Suprapubic skin (tissue), 4 donors: ENCODE data around the gene EIF2S1. TPM values are rescaled to one million over a fixed set of nuclear protein-coding genes. Genes with fewer than 3 reads are reported as not detected.
"Not testable (repeated sequence)": the region's sequence is repeated elsewhere in the genome, so short reads cannot be mapped to it uniquely, and the experiment has no call there.

Source experiments
- DNase-seq, 2 donors: peaks; one replicate each; pipeline ENCODE4 v3.0.0-alpha.2; 2019; ENCODE audit warnings: low spot score in 2 of 2
- H3K27ac ChIP-seq: fragments of 200-600 bp; sonication (generic); one replicate; pipeline ENCODE4 v1.5.1; 2019
- H3K27me3 ChIP-seq: fragments of 200-600 bp; sonication (generic); one replicate; pipeline ENCODE4 v1.5.1; 2019
- H3K36me3 ChIP-seq: fragments of 200-600 bp; sonication (generic); one replicate; pipeline ENCODE4 v1.5.1; 2019
- H3K4me1 ChIP-seq: fragments of 200-600 bp; sonication (generic); one replicate; pipeline ENCODE4 v1.5.1; 2019
- H3K4me3 ChIP-seq: fragments of 200-600 bp; sonication (generic); one replicate; pipeline ENCODE4 v1.5.1; 2019; ENCODE audit warnings: mild to moderate bottlenecking
- H3K9me3 ChIP-seq: fragments of 200-600 bp; sonication (generic); one replicate; pipeline ENCODE4 v1.5.1; 2019
- CTCF ChIP-seq, 2 donors: fragments of 200-600 bp in 1 of 2; fragments of 450-650 bp in 1 of 2; sonication (generic) in 1 of 2; IDR thresholded peaks; one replicate each; pipeline ENCODE4 v1.5.1; 2016 to 2019; ENCODE audit warnings: antibody characterized with exemption in 2 of 2, mild to moderate bottlenecking in 1 of 2, moderate library complexity in 1 of 2
- EP300 ChIP-seq: sonication (generic); formaldehyde crosslinking; IDR thresholded peaks from one replicate; pipeline ENCODE4 v1.6.1; 2017; ENCODE audit warnings: antibody characterized with exemption
- POLR2A ChIP-seq, 2 donors: fragments of 450-650 bp; IDR thresholded peaks; one replicate each; pipeline ENCODE4 v1.6.1; 2017; ENCODE audit warnings: antibody characterized with exemption in 2 of 2, mild to moderate bottlenecking in 2 of 2, moderate library complexity in 2 of 2
- POLR2AphosphoS5 ChIP-seq, 3 donors: sonication (generic); formaldehyde crosslinking; IDR thresholded peaks; one replicate each; pipeline ENCODE4 v1.6.1; 2017; ENCODE audit warnings: antibody characterized with exemption in 3 of 3
- WGBS: methylation state at CpG from one replicate; pipeline ENCODE4 v1.1.5; 2018; 5-methylcytosine and 5-hydroxymethylcytosine counted together
- total RNA-seq, 4 donors: library from RNA; depleted of rRNA; stranded (reverse); fragments of >200 nt; gene quantifications; one replicate each; pipeline ENCODE4 v1.1.0, GENCODE V29; 2016

Gene EIF2S1
- total RNA-seq, 4 donors from 2014 or later = 54.1 to 89.9 (median 60.1) TPM

GRCh38 chr14:67411820-67412421, 51.8 kb downstream of the EIF2S1 start, which contains the start of gene PLEK2:
TSS of gene PLEK2 (minus strand) at chr14:67412165. CDS start at chr14:67412059, 106 bp downstream.
- H3K4me1 ChIP-seq = peaks cover 49% of the 10 kb centered on the region
- H3K27me3 ChIP-seq = peaks cover 11% of the 10 kb centered on the region
- TF ChIP-seq EP300 (no peak), POLR2AphosphoS5 (IDR thresholded peaks at IDR 0.05) (no peak), CTCF (IDR thresholded peaks at IDR 0.05) (no peak), POLR2A (IDR thresholded peaks at IDR 0.05) (no peak)
- whole genome bisulfite sequencing = 3% methylated on average over 7 of the region's 63 CpGs
- peak in 1 of 2 donors; percentile 82 for DNase-seq
- H3K4me3 ChIP-seq = peak within 1 kb of the TSS; percentile 61
- no peaks in the 10 kb centered on the region for H3K36me3 ChIP-seq
- peak within 1 kb of the TSS; percentile 72 for H3K27ac ChIP-seq
- no peaks in the 10 kb centered on the region for H3K9me3 ChIP-seq

- Histone ChIP-seq H3K36me3 (no peaks in the 10 kb centered on the region), H3K4me3 (no peak overlapping the region), H3K27me3 (peaks cover 11% of the 10 kb centered on the region), H3K27ac (no peak overlapping the region), H3K4me1 (peaks cover 50% of the 10 kb centered on the region), H3K9me3 (no peaks in the 10 kb centered on the region)
- WGBS = 46% methylated on average over 3 of the region's 3 CpGs
- no peak for DNase-seq
- TF ChIP-seq POLR2AphosphoS5 (IDR thresholded peaks at IDR 0.05) (no peak), CTCF (IDR thresholded peaks at IDR 0.05) (no peak), POLR2A (IDR thresholded peaks at IDR 0.05) (no peak), EP300 (no peak)
These were observed 54.0 kb downstream of the EIF2S1 start for GRCh38 chr14:67413806-67414769.

- DNase-seq, H3K36me3 ChIP-seq, H3K4me3 ChIP-seq, H3K27ac ChIP-seq, H3K9me3 ChIP-seq: not testable (repeated sequence)
- WGBS = 91% methylated on average over 5 of the region's 5 CpGs
- Histone ChIP-seq H3K27me3 (peaks cover 11% of the 10 kb centered on the region), H3K4me1 (peaks cover 39% of the 10 kb centered on the region)
These were observed 55.5 kb downstream of the EIF2S1 start for GRCh38 chr14:67415610-67416009.

GRCh38 chr14:67416085-67416484, 56.0 kb downstream of the EIF2S1 start:
- 48% methylated on average over 8 of the region's 8 CpGs for WGBS
- Histone ChIP-seq H3K4me3 (no peak overlapping the region), H3K4me1 (peaks cover 34% of the 10 kb centered on the region), H3K27me3 (peaks cover 11% of the 10 kb centered on the region), H3K36me3 (no peaks in the 10 kb centered on the region), H3K9me3 (no peaks in the 10 kb centered on the region), H3K27ac (no peak overlapping the region)
- TF ChIP-seq POLR2A (IDR thresholded peaks at IDR 0.05) = no peak
- no peak for TF ChIP-seq EP300
- TF ChIP-seq CTCF (IDR thresholded peaks at IDR 0.05) = no peak
- TF ChIP-seq POLR2AphosphoS5 (IDR thresholded peaks at IDR 0.05) = no peak
- DNase-seq = no peak

GRCh38 chr14:67416810-67417209, 56.7 kb downstream of the EIF2S1 start:
- Histone ChIP-seq H3K27ac (no peak overlapping the region), H3K4me1 (peaks cover 27% of the 10 kb centered on the region), H3K27me3 (peaks cover 4% of the 10 kb centered on the region), H3K36me3 (no peaks in the 10 kb centered on the region), H3K9me3 (no peaks in the 10 kb centered on the region), H3K4me3 (no peak overlapping the region)
- TF ChIP-seq POLR2AphosphoS5 (IDR thresholded peaks at IDR 0.05) (no peak), POLR2A (IDR thresholded peaks at IDR 0.05) (no peak), CTCF (IDR thresholded peaks at IDR 0.05) (no peak), EP300 (no peak)
- WGBS = 94% methylated on average over 2 of the region's 2 CpGs
- DNase-seq = no peak
